GM12892 (cell line): ENCODE data around the gene KCTD17.

Source experiments
- POLR2A ChIP-seq: IDR thresholded peaks from 2 replicates; pipeline ENCODE4 v1.6.1; 2011; ENCODE audit warnings: low read depth, low read length, control low read depth
- POLR2AphosphoS5 ChIP-seq: IDR thresholded peaks from 2 replicates; pipeline ENCODE4 v1.6.1; 2011; ENCODE audit warnings: low read depth, low read length, control low read depth

- TF ChIP-seq POLR2A = no peak
- TF ChIP-seq POLR2AphosphoS5 = no peak
Measured at GRCh38 chr22:37077802-37078448, 26.4 kb downstream of the KCTD17 start.
